HTERT RPE-1 (cell line): ENCODE measurements around the gene RNU6-9.

ENCODE experiments used
- in situ Hi-C: fragments of 300-500 bp; cut with MboI; formaldehyde crosslinking; loops from 4 replicates; pipeline ENCODE4 v1.14.3; 2020; ENCODE audit warnings: low sequenced_read_pairs

RNU6-9 gene

DNA sequence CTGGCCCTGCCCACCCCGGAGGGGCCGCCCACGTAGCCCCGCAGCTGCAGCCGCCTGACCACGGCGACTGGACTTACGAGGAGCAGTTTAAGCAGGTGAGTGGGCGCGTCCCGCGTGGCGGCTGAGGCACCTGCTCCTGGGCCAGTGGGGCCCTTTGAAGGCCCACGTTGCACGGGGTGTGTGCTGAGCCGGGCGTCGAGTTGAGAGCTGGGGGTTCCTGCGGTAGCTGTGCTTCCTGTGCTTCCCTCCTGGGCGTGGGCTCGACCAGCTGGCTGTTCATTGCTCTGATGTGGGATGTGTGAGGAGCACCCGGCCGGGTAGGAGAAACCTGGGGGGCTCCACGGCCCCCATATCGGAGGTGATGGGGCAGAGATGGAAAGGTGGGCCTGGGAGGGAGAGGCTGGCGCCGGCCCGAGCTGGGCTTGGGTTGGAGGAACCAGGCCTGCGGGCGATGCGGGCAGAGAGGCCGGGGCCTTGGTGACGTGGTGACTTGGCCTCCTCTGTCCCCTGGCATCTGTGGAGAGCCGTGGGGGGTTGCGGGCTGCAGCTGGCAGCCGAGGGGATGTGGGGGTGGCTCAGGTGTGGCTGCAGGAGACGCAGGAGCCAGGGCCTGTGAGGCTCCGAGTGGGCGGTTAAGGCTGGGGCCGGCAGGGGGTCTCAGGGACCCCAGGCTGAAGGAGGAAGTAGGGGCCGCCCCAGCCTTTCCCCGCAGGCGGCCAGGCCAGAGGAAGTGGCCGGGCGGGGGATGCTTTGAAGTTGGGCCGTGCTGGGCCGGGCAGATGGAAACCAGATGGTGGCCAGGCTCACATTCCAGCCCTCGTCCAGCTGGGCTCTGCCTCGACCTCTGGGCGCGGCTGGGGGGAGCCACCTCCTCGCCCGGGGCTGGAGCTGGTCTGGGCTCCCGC lies 39.6 kb downstream of the RNU6-9 start:
- in situ Hi-C loops: no loop called here

DNA sequence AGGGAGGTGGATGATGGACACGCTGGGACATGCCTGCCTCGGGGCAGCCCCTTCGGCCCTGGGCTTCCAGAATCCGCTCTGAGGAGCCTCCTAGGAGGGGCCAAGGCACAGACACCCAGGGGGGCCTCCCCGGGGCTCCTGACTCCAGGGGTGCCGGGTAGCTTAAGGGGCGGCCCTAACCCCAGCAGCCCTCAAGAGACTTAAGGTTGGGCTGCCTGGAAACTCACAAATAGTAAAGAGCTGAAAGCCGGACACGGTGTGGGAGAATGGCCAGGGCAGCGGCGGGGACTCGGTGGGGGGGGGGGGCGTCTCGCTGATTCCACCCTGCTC lies 40.2 kb downstream of the RNU6-9 start:
- in situ Hi-C loops: no loop called here

DNA sequence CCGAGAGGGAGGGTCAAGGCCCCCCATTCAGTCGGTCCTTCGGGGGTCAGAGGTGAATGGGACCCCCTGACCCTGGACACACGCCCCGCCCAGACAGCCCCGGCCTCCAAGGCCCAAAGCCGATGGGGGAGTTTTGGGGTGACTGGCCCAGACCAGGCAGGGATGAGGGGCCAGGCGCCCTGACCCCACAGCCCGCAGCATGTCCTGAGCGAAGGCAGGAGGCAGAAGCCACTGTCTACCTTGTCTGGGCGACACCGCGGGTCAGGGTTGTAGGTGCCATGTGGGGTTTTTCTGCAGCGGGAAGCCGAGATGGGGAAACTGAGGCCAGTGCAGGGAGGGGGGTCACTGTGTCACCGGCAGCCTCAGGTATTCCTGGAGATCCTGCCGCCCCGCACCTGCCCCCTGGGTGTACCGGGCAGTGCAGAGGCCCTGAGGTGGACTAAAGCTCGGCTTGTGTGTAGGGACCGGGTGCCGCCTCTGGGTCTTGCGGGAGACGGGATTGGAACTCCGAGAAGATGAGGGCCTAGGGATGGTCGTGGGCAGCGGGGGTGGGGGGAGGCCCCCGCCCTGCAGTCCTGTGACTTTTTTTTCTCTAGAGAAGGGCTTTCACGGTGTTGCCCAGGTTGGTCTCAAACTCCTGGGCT lies 41.0 kb downstream of the RNU6-9 start:
- in situ Hi-C loops: no loop called here

DNA sequence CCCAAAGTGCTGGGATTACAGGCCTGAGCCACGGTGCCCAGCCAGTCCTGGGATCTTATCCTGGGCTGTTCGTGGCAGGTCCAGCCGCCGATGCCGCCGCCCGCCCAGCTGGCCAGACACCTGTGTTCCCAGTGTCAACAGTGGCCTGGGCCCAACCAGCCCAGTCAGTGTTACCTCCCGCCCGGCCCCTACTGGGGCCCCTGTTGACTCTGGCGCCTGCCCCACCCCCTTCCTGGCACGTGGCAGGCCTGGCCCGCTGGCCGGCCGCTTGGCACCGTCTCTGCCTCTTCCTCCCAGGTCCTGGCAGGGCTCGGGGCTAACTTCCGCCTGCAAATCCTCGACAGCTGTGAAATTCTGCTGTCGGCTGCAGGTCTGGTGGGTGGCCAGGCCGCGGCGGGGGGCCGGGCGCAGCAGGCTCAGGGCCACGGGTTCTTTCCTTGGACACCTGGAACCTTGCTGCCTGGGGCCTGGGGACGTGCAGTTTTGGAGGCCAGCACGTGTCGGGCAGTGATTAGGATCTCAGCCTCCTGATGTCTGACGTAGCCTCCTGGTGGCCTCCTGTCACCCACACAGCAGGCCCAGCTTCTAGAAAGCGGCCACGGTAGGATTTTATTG lies 41.7 kb downstream of the RNU6-9 start:
- in situ Hi-C loops: no loop called here

- in situ Hi-C loops: no loop called here
Observed at GRCh38 chr19:936175-936546, 42.9 kb downstream of the RNU6-9 start.

DNA sequence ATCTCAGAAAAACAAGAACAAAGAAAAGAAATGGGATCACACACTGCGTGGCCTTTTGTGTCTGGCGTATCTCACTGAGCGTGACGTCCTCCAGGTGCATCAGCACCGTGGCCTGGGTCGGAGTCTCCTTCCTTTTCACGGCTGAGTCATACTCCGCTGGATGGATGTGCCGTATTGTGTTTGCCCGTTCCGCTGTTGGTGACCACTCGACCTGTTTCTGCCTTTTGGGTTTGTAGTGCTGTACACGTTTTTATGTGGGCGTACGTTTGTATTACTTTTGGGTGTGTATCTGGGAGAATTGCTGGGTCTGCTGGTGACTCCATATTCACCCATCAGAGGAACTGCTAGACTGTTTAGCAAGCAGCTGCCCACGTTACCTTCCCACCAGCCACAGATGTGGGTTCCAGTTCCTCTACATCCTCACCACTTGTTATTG lies 44.0 kb downstream of the RNU6-9 start:
- in situ Hi-C loops: no loop called here

DNA sequence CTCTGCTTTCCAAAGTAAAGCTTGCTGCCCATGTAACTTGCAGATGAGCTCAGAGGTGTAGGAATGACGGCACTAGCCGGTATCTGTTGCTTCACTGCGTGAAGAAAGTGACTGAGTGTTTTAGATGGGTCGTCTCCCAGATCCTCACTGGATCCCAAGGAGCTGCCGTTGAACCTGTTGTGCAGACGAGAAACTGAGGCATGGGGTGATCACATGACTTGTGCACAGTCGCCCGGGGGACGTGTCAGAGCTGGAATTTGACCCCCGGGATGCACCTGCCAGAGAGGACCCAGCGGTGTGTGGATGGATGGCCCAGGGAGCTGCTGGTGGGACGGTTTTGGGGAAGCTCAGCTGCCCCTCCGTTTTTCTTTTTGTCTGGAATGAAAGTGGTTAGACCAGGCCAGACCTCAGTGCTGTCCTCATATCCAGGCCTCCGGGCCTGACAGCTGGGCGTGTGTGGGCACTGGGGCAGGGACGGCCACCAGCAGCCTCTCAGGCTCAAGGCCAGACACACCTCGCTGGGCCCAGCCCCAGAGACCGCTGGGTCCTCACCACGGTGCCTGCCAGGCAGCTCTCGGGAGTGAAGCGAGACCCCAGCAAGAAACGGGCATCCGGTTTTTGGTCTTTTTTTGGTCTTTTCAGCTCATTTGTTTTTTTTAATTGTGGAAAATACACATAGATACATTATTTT lies 45.1 kb downstream of the RNU6-9 start:
- in situ Hi-C loops: no loop called here

GRCh38 chr19:939439-939838 lies 46.2 kb downstream of the RNU6-9 start:
- in situ Hi-C loops: no loop called here

GRCh38 chr19:939922-940321 lies 46.6 kb downstream of the RNU6-9 start:
- in situ Hi-C loops: no loop called here

- in situ Hi-C loops: no loop called here
Observed at GRCh38 chr19:940591-941291, 47.5 kb downstream of the RNU6-9 start.

DNA sequence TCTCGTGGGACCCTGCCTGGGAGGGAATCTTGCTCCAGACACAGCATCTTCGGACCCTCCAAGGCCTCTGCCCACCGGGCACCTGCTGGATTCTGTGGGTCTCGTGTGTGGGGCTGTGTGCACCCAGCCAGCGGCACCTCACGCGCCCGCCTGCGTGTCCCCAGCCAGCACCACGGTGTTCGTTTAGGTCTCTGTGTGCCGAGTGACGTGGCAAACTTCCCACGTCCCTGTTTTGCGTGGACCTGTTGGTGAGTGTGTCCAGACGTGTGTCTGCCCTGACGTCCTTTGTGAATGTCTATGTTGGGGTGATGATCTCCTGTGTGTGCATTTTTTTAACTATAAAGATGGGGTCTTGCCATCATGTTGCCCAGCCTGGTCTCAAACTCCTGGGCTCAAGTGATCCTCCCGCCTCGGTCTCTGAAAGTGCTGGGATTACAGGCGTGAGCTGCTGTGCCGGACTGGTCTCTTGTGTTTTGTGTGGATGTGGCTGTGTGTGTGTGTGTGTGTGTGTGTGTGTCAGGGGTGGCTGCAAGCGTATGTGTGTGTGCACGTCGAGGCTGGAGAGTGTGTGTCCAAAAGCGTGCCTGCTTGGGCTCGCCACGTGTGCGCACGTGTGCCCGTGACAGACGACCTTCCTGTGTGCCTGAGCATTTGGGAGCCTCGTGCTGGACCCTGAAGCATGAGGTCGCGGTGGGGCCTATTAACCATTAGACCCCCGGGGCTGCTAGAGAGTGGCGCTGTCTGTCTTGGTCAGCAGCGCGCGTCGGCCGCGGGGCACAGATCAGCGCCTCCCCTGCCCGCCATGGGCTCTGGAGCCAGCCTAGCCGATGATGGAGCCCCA lies 48.2 kb downstream of the RNU6-9 start:
- in situ Hi-C loops: no loop called here

DNA sequence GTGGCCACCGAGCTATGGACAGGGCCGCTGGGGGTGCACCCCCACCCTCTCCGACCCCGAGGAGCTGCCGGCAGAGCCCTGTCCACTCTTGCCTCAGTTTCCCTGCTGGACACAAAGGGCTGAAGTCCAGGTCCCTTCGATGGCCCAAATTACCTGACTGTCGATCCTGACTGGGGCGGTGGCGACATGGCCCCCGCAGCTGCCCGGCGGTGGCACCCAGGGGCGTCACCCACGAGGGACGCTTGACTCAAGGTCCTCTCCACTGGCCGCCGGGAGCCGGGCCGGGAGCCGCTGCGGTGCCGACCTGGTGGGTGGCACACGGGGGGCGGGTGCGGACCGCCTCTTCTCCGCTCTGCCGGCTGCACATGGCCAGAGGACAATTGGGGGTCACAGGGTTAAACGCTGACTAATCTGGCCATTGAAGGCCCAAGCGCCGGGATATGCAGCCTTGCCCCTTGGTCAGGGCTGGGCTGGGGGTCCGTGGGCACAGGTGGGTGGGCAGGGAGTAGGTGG lies 48.9 kb downstream of the RNU6-9 start:
- in situ Hi-C loops: no loop called here
